ENCODE data around the gene CKAP2. TPM values are rescaled to one million over a fixed set of nuclear protein-coding genes. Genes with fewer than 3 reads are reported as not detected.
"Not testable (repeated sequence)": the region's sequence is repeated elsewhere in the genome, so short reads cannot be mapped to it uniquely, and the experiment has no call there.

The CKAP2 gene
- total RNA-seq: 10 to 100 TPM; 16.1 to 27.6 TPM

GRCh38 chr13:52454820-52455676 lies at the start of gene CKAP2:
TSS of gene CKAP2 (plus strand) at chr13:52455478. CDS start at chr13:52455557, 79 bp downstream.
- Mint-ChIP-seq H3K4me1 (ENCODE audit: low read depth in 2 of 2) (peaks cover 24 to 33% of the 10 kb centered on the region in 2 donors), H3K36me3 (no peaks in the 10 kb centered on the region), H3K27me3 (no peaks in the 10 kb centered on the region), H3K4me3 (peak within 1 kb of the TSS; percentile 92), H3K9me3 (no peaks in the 10 kb centered on the region), H3K27ac (peak within 1 kb of the TSS; percentile 83 to 93)
- DNase-seq (ENCODE audit: low spot score) (peak; percentile 93), ATAC-seq (peak; percentile 90 to 95)

- no peak for DNase-seq (ENCODE audit: low spot score)
- ATAC-seq: peak; percentile 68 to 82
- H3K27me3 Mint-ChIP-seq: peaks cover 14 to 18% of the 10 kb centered on the region in 2 donors
- peak within 1 kb of the TSS; percentile 71 for H3K4me3 Mint-ChIP-seq
- H3K27ac Mint-ChIP-seq: no peak within 1 kb of the TSS
- H3K36me3 Mint-ChIP-seq: no peaks in the 10 kb centered on the region
- peaks cover 14 to 16% of the 10 kb centered on the region in 2 donors for H3K4me1 Mint-ChIP-seq (ENCODE audit: low read depth in 2 of 2)
- no peaks in the 10 kb centered on the region for H3K9me3 Mint-ChIP-seq
Observed at GRCh38 chr13:52405767-52406494, 49.3 kb upstream of the CKAP2 start, which contains the start of gene THSD1. TSS of gene THSD1 (minus strand) at chr13:52406172. CDS start at chr13:52402600, 3,572 bp downstream.

- no peak overlapping the region for H3K27ac Mint-ChIP-seq
- H3K27me3 Mint-ChIP-seq: peaks cover 14 to 18% of the 10 kb centered on the region in 2 donors
- peak overlapping the region; percentile 71 for H3K4me3 Mint-ChIP-seq
- DNase-seq (ENCODE audit: low spot score): no peak
- peaks cover 14 to 16% of the 10 kb centered on the region in 2 donors for H3K4me1 Mint-ChIP-seq (ENCODE audit: low read depth in 2 of 2)
- peaks cover 1% of the 10 kb centered on the region for H3K36me3 Mint-ChIP-seq
- no peak for ATAC-seq
- no peaks in the 10 kb centered on the region for H3K9me3 Mint-ChIP-seq
Observed at GRCh38 chr13:52406629-52407028, 48.6 kb upstream of the CKAP2 start.

- not testable (repeated sequence) for DNase-seq (ENCODE audit: low spot score); H3K9me3 Mint-ChIP-seq; ATAC-seq; H3K27ac Mint-ChIP-seq; H3K36me3 Mint-ChIP-seq; H3K4me3 Mint-ChIP-seq
- H3K27me3 Mint-ChIP-seq: peaks cover 13 to 14% of the 10 kb centered on the region in 2 donors
- peaks cover 14 to 16% of the 10 kb centered on the region in 2 donors for H3K4me1 Mint-ChIP-seq (ENCODE audit: low read depth in 2 of 2)
Observed at GRCh38 chr13:52407436-52407835, 47.8 kb upstream of the CKAP2 start.

- not testable (repeated sequence) for H3K27me3 Mint-ChIP-seq; H3K9me3 Mint-ChIP-seq; DNase-seq (ENCODE audit: low spot score); H3K4me3 Mint-ChIP-seq; ATAC-seq; H3K36me3 Mint-ChIP-seq; H3K27ac Mint-ChIP-seq
- H3K4me1 Mint-ChIP-seq (ENCODE audit: low read depth in 2 of 2): peaks cover 14 to 16% of the 10 kb centered on the region in 2 donors
Observed at GRCh38 chr13:52408071-52408658, 47.1 kb upstream of the CKAP2 start.

GRCh38 chr13:52411629-52412028 lies 43.6 kb upstream of the CKAP2 start:
- peak in 1 of 2 donors; percentile 85 for ATAC-seq
- H3K36me3 Mint-ChIP-seq: peaks cover 13% of the 10 kb centered on the region
- DNase-seq (ENCODE audit: low spot score): no peak
- no peak overlapping the region for H3K4me3 Mint-ChIP-seq
- peaks cover 0 to 4% of the 10 kb centered on the region in 2 donors for H3K4me1 Mint-ChIP-seq (ENCODE audit: low read depth in 2 of 2)
- no peaks in the 10 kb centered on the region for H3K27me3 Mint-ChIP-seq
- no peaks in the 10 kb centered on the region for H3K9me3 Mint-ChIP-seq
- peak overlapping the region; percentile 18 to 28 for H3K27ac Mint-ChIP-seq

- Mint-ChIP-seq H3K4me1 (ENCODE audit: low read depth in 2 of 2) (no peaks in the 10 kb centered on the region), H3K4me3 (no peak overlapping the region), H3K27me3 (no peaks in the 10 kb centered on the region), H3K27ac (peak overlapping the region; percentile 18 to 28), H3K36me3 (peaks cover 18% of the 10 kb centered on the region), H3K9me3 (no peaks in the 10 kb centered on the region)
- DNase-seq (ENCODE audit: low spot score) (no peak), ATAC-seq (no peak)
Observed at GRCh38 chr13:52412128-52412527, 43.1 kb upstream of the CKAP2 start.

GRCh38 chr13:52414051-52414450 lies 41.2 kb upstream of the CKAP2 start:
- no peak overlapping the region for H3K4me3 Mint-ChIP-seq
- no peaks in the 10 kb centered on the region for H3K27me3 Mint-ChIP-seq
- H3K9me3 Mint-ChIP-seq: no peaks in the 10 kb centered on the region
- H3K36me3 Mint-ChIP-seq: peaks cover 18% of the 10 kb centered on the region
- ATAC-seq (no peak), DNase-seq (ENCODE audit: low spot score) (no peak)
- H3K27ac Mint-ChIP-seq: no peak overlapping the region
- no peaks in the 10 kb centered on the region for H3K4me1 Mint-ChIP-seq (ENCODE audit: low read depth in 2 of 2)

- Mint-ChIP-seq H3K27me3 (no peaks in the 10 kb centered on the region), H3K4me3 (no peak overlapping the region), H3K4me1 (ENCODE audit: low read depth in 2 of 2) (peaks cover 0 to 3% of the 10 kb centered on the region in 2 donors), H3K27ac (no peak overlapping the region), H3K9me3 (no peaks in the 10 kb centered on the region), H3K36me3 (peaks cover 24% of the 10 kb centered on the region)
- DNase-seq (ENCODE audit: low spot score) (no peak), ATAC-seq (no peak)
Observed at GRCh38 chr13:52414963-52415362, 40.3 kb upstream of the CKAP2 start.

GRCh38 chr13:52419080-52419479 lies 36.2 kb upstream of the CKAP2 start:
- H3K9me3 Mint-ChIP-seq: no peaks in the 10 kb centered on the region
- peaks cover 31% of the 10 kb centered on the region for H3K36me3 Mint-ChIP-seq
- H3K4me3 Mint-ChIP-seq: no peak overlapping the region
- H3K27me3 Mint-ChIP-seq: no peaks in the 10 kb centered on the region
- H3K4me1 Mint-ChIP-seq (ENCODE audit: low read depth in 2 of 2): peaks cover 0 to 3% of the 10 kb centered on the region in 2 donors
- no peak for DNase-seq (ENCODE audit: low spot score)
- no peak for ATAC-seq
- H3K27ac Mint-ChIP-seq: no peak overlapping the region

- H3K36me3 Mint-ChIP-seq: peaks cover 24% of the 10 kb centered on the region
- ATAC-seq (no peak), DNase-seq (ENCODE audit: low spot score) (no peak)
- H3K27ac Mint-ChIP-seq: no peak overlapping the region
- H3K27me3 Mint-ChIP-seq: no peaks in the 10 kb centered on the region
- no peak overlapping the region for H3K4me3 Mint-ChIP-seq
- no peaks in the 10 kb centered on the region for H3K9me3 Mint-ChIP-seq
- H3K4me1 Mint-ChIP-seq (ENCODE audit: low read depth in 2 of 2): peaks cover 0 to 3% of the 10 kb centered on the region in 2 donors
Observed at GRCh38 chr13:52421216-52421615, 34.1 kb upstream of the CKAP2 start.

GRCh38 chr13:52428295-52428694 lies 27.0 kb upstream of the CKAP2 start:
- no peak overlapping the region for H3K4me3 Mint-ChIP-seq
- no peak for ATAC-seq
- no peaks in the 10 kb centered on the region for H3K4me1 Mint-ChIP-seq (ENCODE audit: low read depth in 2 of 2)
- no peak overlapping the region for H3K27ac Mint-ChIP-seq
- no peaks in the 10 kb centered on the region for H3K9me3 Mint-ChIP-seq
- DNase-seq (ENCODE audit: low spot score): no peak
- H3K36me3 Mint-ChIP-seq: peaks cover 6% of the 10 kb centered on the region
- no peaks in the 10 kb centered on the region for H3K27me3 Mint-ChIP-seq

- H3K4me3 Mint-ChIP-seq: no peak overlapping the region
Observed at GRCh38 chr13:52432456-52432855, 22.8 kb upstream of the CKAP2 start.

More at GRCh38 chr13:52432456-52432855, 22.8 kb upstream of the CKAP2 start:
- Mint-ChIP-seq H3K9me3 (no peaks in the 10 kb centered on the region), H3K36me3 (peaks cover 9% of the 10 kb centered on the region), H3K27ac (no peak overlapping the region), H3K27me3 (no peaks in the 10 kb centered on the region), H3K4me1 (ENCODE audit: low read depth in 2 of 2) (peaks cover 0 to 4% of the 10 kb centered on the region in 2 donors)
- ATAC-seq: no peak
- DNase-seq (ENCODE audit: low spot score): no peak

All from natural killer cell treated with Interleukin-12 subunit alpha and Interleukin-12 subunit beta and Interleukin-15 and Interleukin-18, amount 100 ng/mL, for 72 hours (primary cell).